GM18861 (cell line): Measurements from ENCODE around the gene LSM11.

Source experiments
- ATAC-seq: cut with Tn5 transposase; IDR thresholded peaks from one replicate; pipeline ENCODE4 v1.9.1; 2021; ENCODE audit not compliant: unreplicated experiment

LSM11 gene

GRCh38 chr5:157766902-157767301 lies 23.4 kb downstream of the LSM11 start:
- no peak for ATAC-seq

- ATAC-seq, result no peak
Observed at GRCh38 chr5:157767689-157768088, 24.2 kb downstream of the LSM11 start.

- ATAC-seq, result no peak
Observed at GRCh38 chr5:157770665-157771064, 27.2 kb downstream of the LSM11 start.

GRCh38 chr5:157772127-157772526 lies 28.6 kb downstream of the LSM11 start:
- no peak for ATAC-seq

GRCh38 chr5:157778121-157778805 lies 34.8 kb downstream of the LSM11 start:
- no peak for ATAC-seq

GRCh38 chr5:157779221-157779620 lies 35.7 kb downstream of the LSM11 start:
- ATAC-seq, result no peak

GRCh38 chr5:157785801-157786200 lies 42.3 kb downstream of the LSM11 start:
- ATAC-seq, result no peak

GRCh38 chr5:157793301-157793700 lies 49.8 kb downstream of the LSM11 start:
- ATAC-seq, result no peak

- no peak for ATAC-seq
Observed at GRCh38 chr5:157799578-157799977, 56.1 kb downstream of the LSM11 start.

GRCh38 chr5:157800137-157800536 lies 56.6 kb downstream of the LSM11 start:
- no peak for ATAC-seq

GRCh38 chr5:157802736-157803135 lies 59.2 kb downstream of the LSM11 start:
- no peak for ATAC-seq

- no peak for ATAC-seq
Observed at GRCh38 chr5:157808043-157808442, 64.5 kb downstream of the LSM11 start.
